ENCODE measurements around the gene ARL10. TPM values are rescaled to one million over a fixed set of nuclear protein-coding genes. Genes with fewer than 3 reads are reported as not detected.

Gene ARL10
- polyA plus RNA-seq, 4 donors = 9.7 to 17.8 (median 13.5) TPM

Other genes with a start within 250 kb of the ARL10 start
- 10 to 100 TPM; 17.6 to 22.6 (median 19.6) TPM for gene SIMC1, start 127.1 kb upstream of the ARL10 start, polyA plus RNA-seq (ENCODE audit: insufficient read length in 4 of 4)
- gene KIAA1191, start 3.7 kb upstream of the ARL10 start, polyA plus RNA-seq (ENCODE audit: insufficient read length in 4 of 4) = 100 to 1,000 TPM; 138 to 171 (median 160) TPM
- gene NOP16, start 23.1 kb downstream of the ARL10 start, polyA plus RNA-seq (ENCODE audit: insufficient read length in 4 of 4) = 10 to 100 TPM; 26.5 to 33.7 (median 32.2) TPM
- gene HIGD2A, start 23.3 kb downstream of the ARL10 start, polyA plus RNA-seq (ENCODE audit: insufficient read length in 4 of 4) = 100 to 1,000 TPM in 3 of 4 donors, 10 to 100 TPM in 1; 99.5 to 151 (median 115) TPM
- gene CLTB, start 51.1 kb downstream of the ARL10 start, polyA plus RNA-seq (ENCODE audit: insufficient read length in 4 of 4) = 10 to 100 TPM; 52.4 to 71.9 (median 57.8) TPM
- 10 to 100 TPM; 43.6 to 48.5 (median 46.6) TPM for gene FAF2, start 82.9 kb downstream of the ARL10 start, polyA plus RNA-seq (ENCODE audit: insufficient read length in 4 of 4)
- gene RNF44, start 171.9 kb downstream of the ARL10 start, polyA plus RNA-seq (ENCODE audit: insufficient read length in 4 of 4) = 10 to 100 TPM; 30.0 to 81.1 (median 58.9) TPM
- 10 to 100 TPM; 15.0 to 25.7 (median 21.7) TPM for gene CDHR2, start 183.9 kb downstream of the ARL10 start, polyA plus RNA-seq (ENCODE audit: insufficient read length in 4 of 4)
- gene GPRIN1, start 244.7 kb downstream of the ARL10 start, polyA plus RNA-seq (ENCODE audit: insufficient read length in 4 of 4) = 1 to 10 TPM; 1.6 to 2.0 (median 1.8) TPM

All from left renal cortex interstitium (tissue), 4 donors.